GM18868 (cell line): Measurements from ENCODE around the gene PLET1.

ENCODE experiments used
- ATAC-seq: cut with Tn5 transposase; IDR thresholded peaks from one replicate; pipeline ENCODE4 v1.9.1; 2021; ENCODE audit warnings: mild to moderate bottlenecking, moderate library complexity; ENCODE audit not compliant: unreplicated experiment

Gene PLET1

DNA sequence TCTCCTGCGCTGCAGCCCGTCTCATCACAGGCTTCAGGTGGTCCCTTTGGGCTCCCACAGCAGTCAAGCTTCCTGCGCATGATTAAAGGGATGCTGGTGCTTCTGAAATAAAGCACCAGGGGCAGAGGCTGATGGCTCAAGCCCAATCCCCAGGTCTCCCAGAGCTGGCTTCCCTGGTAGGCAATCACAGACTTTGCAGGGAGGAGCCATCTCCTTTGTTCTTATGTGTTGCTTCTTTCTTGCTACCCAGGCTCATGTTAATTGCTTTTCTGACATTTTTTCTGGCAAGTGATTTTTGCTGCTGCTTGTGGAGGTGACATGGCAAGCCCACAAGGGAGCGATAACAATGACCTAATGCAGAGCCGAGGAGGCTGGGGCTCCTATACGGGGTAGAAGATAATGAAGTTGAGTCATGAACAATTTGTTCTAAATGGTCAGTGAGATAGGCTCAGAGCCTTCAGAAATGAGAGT, 25.2 kb upstream of the PLET1 start:
- no peak for ATAC-seq

DNA sequence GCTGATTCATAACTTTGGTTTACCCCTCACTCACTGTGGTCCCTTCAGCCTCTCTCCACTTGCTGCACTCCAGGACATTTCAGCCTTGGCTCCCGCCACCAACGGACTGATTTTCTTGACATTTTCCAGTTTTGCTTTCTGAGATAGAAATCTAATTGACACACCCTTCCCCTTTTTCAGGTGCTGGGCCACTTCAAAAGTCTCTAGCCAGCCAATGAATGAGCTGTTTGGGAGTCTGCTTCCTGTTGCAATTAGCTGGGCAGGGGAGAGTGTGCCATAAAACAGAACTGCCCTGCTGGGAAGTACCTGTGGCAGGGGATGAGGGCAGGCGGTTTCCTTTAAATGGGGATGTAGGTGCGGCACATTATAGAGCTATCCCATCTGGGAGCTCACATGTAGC, 21.1 kb upstream of the PLET1 start:
- ATAC-seq = no peak

DNA sequence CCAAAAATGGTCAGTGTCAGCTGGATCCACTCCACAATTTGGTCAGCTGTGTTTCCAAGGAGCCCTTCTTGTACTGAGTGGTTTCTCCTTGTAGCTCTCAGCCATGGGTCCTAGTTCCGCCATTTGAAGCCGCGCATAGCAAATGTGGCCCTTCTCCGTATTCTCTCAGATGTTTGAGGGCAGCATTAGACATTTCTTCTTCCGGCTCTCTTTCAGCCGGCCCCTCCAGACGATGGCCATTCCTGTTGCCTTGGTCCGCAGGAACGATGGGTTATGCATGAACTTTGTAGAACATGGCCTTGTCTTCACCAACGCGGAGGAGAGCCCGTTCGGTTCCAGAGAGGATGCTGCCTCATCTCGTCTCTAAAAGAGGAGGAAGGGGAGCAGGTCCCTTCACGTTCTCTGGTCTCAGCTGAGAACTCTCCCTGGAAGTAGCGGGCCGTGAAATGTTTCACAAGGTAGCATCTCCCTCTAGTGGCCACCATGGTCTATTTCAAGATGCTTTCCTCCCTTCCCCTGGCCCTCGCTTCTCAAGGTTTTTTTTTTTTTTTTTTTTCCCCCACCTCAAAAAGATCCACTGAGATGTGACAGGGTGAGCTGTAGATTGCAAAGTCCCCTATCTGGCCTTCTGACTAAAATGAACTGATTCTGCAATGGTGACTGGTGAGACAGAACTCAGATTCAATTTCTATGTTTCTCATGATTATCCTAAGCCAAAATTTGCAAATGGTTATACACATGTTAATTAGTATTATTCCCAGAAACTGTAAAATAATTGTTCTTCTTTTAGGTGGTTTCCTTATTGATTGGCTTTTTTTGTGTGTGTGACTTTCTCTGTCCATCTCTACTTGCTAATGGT, 19.8 kb upstream of the PLET1 start:
- ATAC-seq = peak; percentile 87

DNA sequence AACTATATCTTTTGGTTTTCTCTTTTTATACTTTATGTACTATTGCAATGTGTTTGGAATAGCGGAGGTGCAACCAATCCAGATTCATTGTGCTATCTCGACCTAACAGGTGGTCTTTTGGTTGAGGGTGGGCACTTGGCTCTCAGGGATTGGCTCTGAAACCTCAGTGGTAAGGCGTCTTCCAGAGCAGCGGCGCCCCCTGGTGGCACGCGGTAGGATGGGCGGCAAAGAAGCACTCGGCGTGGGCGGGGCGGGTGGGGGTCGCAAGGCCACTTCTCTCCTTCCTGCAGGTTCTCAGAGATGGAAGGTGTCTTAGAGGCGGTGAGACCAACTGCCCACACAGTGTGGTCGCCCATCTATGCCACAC, 19.2 kb upstream of the PLET1 start:
- peak; percentile 45 for ATAC-seq

DNA sequence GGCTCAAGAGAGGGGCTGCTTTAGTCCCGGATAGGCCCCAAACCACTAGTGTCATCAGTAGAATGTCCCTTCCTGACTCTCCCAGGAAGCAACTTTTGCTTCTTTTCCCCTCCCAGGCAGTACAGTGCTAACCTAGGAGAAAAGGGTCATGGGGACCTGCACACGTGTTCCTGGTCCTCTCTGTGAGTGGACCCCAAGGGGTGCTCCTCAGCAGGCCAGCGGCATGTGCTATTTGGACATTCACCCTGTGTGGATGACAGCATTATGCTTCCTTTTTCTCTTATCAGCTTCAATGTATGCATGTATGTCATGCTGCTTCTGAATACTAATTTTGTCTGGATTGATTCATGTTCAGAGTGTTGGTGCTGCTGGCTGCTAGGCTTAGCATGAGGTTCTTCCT, 18.1 kb upstream of the PLET1 start:
- ATAC-seq = no peak

DNA sequence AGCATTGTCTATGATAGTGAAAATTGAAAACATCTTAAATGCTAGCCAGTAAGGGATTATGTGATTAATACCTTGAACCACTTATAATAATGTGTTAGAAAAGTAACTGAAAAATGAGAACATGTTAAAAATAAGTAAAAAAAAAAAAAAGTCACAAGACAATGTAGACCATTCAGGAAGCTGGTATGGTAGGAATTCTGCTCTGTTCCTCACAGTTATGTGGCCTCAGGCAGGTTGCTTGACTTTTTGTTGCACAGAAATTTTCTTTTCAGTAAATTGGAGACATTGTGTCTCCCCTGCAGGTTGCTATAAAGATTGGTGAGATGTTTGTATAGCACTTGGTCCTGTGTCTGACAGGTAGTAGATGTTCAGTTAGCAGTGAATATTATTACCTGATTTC, 17.3 kb upstream of the PLET1 start:
- ATAC-seq = no peak

DNA sequence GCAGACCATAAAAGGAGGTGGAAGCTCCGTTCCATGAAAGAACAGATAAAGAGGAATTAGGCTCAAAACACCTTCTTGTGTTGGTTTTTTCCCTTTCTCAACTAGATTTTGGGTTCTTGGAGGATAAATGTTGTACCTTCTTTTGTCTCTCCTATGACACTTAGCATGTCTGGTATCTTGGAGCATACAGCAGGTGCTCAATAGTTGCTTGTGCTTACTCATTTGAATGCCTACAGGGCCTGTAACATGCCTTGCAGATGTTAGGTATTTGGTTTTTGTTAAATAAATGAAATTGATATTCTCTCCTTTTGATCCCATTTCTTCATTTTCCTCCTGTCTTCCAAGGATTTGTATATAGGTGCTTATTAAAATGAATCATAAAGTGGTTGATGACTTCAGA, 16.4 kb upstream of the PLET1 start:
- no peak for ATAC-seq

DNA sequence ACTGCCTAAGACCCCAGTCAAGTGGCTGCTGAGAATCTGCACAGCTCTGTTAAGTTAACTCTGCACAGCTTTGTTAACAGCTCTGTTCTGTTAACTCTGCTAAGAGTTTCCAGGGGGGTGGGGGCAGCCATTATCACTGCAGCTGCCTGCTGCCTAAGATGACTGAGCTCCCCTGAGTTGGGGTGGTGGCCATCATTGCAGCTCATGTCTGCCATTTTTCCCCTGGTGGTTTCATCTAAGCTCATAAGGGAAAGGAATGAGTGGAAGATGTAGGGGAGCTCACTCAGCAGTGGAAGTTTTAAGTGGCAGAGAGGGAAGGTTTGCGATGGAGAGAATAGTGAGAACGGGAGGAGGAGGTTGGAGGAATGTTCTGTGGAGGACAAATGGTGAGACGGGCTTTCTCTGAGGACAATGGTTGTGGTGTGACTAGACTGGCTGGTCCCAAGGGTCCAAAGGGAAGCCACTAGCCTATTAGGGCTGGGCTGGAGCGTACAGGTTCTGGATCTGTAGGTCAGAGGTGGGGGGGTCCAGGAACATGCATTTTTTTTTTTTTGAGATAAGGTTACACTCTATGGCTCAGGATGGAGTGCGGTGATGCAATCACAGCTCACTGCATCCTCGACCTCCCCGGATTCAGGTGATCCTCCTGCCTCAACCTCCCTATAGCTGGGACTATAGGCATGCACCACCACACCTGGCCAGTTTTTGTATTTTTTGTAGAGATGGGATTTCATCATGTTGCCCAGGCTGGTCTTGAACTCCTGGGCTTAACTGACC, 13.5 kb upstream of the PLET1 start:
- no peak for ATAC-seq

DNA sequence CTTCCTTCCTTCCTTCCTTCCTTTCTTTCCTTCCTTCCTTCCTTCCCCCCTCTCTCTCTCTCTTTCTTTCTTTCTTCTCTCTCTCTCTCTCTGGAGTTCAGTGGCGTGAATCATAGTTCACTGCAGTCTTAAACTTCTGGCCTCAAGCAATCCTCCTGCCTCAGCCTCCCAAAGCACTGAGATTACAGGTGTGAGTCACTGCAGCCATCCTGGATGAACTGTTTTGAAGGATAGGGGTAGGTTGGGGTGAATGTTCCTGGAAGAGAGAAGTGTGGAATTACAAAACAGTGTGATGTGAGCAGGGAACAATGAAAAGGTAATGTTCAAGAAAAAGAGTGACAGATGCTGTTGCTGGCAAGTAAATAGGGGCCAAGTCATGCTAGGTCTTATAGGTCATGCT, 12.4 kb upstream of the PLET1 start:
- ATAC-seq = no peak

DNA sequence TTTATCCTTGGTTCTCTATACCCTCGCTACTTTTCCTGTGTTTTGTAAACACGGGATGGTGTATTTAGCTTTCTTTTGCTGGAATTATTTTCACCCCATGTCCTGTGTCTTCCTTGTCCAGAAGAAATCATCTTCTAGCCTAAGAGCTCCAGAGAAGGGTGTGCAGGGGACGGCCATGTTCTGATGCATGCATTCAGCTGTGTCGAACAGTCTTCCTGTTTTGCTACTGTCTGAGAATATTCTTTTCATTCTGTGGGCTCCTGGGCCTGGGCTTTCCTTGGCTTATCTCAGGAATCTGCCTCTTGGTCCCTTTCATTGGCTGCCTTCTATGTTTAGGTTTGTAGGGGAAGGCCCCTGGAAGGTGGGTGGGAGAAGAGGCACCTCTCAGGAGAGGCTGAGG, 10.6 kb upstream of the PLET1 start:
- no peak for ATAC-seq

DNA sequence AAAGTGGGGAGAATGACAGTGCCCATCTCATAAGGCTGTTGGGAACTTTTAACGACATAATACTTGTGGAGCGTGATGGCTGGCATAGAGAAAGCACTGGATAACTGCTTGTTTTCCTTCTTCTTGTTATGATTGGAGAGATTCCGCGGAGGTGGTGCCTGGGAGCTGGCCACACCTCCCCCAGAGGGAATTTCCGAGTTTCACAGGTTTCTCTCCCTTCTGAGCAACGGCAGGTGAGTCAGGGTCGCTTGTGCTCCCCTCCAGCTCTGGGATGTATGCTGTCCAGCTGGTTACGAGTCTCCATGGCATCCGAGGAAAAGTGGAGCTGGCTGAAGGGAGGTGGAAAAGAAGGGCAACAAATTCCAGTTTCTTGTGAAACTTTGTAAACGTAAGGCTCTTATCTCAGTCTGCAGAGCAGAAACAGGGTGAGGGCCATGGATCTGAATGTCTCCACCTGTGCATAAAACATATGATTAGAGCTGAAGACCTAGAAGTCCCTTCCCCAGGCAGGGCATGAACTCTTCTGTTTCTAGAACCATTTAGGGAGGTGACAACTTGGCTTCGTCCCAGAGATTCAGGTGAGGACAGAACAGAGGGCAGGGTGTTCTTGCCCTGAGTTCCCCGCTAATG, 10.0 kb upstream of the PLET1 start:
- ATAC-seq = no peak

DNA sequence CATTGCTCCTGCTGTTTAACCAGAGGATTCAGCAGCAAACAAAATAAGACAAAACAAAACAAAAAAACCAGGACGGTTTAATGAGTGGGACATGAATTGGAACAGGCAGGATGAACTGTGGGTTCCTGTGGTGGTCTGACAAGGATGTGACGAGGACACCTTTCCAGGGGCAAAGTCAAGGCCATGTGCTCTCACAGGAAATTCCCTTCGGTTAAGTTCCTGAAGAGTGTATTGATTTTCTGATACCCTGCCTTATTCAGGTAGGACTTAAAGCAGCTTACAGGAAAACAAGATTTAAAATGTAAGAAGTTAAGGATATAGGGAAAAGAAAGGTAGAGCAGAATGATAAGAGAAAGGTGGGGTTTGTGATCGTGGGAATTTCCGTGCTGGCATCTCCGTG, 8.5 kb upstream of the PLET1 start:
- ATAC-seq = no peak

DNA sequence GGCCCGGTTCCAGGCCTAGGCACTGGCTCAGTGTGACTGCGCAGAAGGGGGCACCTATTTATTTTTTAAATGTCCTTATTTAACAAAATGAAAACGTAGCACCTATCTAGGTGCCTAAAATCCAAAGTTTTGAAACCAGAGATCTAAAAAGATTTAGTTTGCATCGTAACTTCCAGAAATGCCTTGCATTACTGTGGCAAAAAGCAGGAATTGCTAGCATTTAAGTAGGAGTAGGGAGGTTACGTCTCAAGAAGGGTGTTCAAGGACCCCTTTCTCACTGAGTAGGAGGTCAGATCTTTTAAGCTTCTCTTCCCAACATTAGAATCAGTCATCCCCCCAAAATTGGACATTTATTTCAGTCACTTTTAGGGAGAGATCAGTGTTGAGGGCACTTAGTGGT, 7.7 kb upstream of the PLET1 start:
- no peak for ATAC-seq

DNA sequence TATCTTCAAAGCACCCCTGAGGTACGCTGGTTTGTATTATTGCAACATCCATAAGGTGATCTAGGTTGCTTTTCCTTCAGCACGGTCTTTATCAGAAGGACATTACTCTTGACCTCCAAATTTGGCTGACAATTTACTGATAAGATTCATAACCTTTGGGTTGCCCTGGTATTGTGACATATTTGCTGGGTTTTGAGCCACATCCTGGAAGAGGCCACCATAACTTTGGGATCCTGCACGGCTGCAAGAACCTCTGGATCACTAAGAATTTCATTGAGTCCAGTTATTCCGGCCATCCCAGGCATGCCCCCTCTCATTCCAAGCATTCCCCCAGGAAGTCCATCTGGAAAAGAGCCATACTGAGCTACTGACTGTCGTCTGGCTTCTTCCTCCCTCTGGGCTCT, 6.5 kb upstream of the PLET1 start:
- ATAC-seq = no peak

DNA sequence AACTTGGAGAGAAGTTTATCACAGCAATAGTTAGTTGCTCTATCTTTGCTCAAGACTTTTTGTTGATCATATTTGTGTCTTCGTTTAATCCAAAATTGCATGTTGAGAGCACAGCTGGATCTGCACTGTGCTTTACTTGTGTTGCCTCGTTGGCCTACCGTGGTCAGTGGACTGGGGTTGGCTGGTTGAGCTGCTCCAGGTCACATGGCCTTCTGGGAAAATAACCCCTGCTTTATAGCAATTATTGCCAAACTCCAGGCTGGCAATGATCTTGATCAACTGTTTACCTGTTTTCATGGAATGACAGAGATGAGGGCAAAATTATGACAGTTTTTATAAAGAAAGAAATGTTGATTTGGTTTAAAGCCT, 5.7 kb upstream of the PLET1 start:
- no peak for ATAC-seq

DNA sequence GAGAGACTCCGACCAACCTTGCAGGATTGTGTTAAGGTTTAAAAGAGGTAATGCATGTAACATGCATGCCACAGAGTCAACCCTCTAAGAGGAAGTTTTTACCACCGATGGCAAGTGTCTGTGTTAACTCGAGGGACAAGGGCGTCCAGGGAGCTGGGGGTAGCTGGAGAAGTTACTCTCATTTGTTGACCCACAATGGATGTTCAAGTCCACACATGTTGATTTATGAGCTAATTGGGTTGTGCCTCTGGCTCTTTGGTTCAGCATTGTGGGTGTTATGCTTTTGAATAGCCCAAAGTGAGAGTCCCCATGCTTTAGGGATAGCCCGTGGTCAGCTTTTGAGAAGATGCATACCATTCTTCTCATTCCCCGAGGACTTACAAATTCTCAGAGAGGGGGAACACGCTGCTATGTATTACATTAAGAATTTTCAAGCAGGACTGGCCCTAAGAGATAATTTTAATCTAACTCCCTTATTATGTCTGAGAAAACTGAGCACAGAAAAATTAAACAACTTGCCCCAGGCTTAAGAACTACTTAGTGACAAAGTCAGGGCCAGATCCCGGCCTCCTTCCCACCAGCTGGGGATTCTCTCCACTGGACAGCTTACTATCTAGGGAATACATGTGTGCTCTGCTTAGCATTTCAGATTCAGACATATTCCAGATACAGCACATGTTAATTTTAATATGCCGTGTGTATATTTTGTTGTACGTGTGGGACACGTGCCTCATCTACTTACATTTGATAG, 5.2 kb upstream of the PLET1 start:
- ATAC-seq = no peak

DNA sequence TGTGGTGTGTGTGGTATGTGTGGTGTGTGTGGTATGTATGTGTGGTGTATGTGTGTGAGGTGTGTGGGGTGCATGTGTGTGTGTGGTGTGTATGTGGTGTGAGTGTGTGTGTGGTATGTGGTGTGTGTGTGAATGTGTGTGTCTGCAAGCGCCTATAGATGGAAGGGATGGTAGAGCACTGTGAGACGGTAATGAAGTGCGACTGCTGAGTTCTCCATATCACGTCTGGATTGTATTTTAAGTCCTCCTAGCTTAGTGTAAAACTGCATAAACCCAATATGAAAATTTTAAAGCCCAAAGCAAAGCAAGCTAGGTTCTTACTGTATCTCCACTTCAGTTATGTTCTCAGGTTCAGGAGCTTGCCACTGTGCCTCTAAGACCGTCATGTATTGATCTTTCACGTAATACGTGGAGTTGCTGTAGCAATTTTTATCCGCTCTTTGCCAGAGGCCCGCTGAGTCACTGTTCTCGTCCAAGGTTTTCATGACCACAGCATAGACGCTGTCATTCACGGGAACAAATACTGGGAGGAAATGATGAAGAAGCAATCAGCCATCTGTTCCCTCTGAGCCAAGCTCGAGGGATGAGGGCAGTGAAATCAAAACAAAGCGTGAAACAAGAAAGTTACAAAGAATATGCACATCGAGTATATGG, 5.5 kb downstream of the PLET1 start:
- ATAC-seq = no peak

DNA sequence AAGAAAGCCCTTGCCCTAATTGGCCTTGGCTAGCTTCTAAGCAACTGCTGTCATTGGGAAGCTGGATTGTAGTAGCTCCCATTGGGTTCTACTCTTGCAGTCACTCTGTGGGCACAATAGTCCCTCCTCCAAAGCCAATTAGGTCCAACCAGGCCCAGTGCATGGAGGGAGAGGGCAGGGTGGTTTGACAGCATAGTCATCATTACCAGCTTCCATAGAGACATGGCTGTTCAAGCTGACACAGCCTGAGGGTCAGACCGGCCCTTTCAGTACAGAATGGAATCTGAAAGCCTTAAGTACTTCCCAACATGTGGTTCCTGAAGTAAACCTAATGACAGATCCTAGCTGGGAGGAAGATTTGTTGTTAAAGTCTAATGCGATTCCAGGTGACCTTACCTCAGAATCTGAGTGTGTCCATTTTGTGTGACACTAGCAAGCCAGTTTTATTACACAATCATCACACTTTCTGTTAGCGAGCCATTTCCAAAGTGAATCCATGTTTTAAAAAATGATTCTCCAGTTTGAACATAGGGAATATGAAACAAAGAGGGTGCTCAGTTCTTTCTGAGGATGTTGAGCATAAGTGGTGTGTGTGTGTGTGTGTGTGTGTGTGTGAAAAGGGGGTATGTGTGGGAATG, 6.9 kb downstream of the PLET1 start:
- no peak for ATAC-seq

DNA sequence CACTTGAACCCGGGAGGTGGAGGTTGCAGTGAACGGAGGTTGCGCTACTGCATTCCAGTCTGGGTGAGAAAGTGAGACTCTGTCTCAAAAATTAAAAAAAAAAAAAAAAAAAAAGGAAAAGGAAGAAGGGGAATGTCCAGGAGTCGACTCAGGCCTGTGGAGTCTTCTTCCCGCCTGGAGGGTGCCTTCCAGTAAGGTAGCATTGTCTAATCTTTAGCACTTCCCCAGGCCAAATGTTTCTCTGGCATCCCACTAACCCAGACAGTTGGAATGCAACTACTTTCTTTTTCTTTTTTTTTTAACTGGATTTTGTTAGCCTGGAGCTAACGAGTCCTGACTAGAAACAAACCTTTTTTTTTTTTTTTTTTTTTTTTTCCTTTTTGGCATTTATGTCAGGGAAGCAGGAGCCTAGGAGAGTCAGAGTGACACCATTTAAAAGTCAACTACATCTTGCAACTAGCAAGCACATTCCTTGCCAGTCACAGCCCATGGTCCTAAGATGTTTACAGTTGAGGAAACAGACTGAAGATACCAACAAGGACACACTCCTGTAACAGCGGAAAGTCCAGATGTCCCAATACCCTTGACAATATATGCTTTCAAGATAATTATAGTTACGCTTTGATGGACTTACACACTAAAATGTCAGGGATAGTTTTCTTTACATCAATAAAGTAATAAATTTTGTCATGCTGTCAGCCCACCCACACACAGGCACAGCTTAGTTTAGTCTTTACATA, 10.6 kb downstream of the PLET1 start:
- ATAC-seq = no peak

DNA sequence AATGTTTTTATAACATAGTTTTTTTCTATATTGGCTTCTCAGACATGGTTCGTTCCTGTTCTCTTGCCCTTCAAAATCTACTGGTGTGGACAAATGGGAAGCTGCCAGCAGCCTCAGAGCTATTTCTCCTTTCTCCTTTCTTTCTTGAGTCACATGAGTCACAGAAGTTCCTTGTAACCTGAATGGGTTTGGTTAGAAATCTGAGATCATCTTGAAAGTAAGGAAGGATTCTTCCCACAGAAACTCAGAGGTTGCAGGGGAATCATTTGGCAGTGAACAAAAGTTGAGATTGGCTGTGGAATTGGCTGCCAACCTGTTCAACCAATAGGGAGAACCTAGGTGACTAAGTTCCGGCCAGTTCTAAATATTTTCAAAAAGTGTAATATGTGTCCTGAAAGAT, 12.5 kb downstream of the PLET1 start:
- no peak for ATAC-seq
